GM12873 (cell line): ENCODE results near the gene AXL.

Experiments
- TF ChIP-seq, protein P1 (sequence below): IDR thresholded peaks from 2 replicates; pipeline ENCODE4 v1.5.1; 2012; ENCODE audit warnings: low read depth, mild to moderate bottlenecking, moderate library complexity, low read length, control low read depth; ENCODE audit not compliant: insufficient read depth; ENCODE audit errors: missing control alignments

Gene AXL

DNA sequence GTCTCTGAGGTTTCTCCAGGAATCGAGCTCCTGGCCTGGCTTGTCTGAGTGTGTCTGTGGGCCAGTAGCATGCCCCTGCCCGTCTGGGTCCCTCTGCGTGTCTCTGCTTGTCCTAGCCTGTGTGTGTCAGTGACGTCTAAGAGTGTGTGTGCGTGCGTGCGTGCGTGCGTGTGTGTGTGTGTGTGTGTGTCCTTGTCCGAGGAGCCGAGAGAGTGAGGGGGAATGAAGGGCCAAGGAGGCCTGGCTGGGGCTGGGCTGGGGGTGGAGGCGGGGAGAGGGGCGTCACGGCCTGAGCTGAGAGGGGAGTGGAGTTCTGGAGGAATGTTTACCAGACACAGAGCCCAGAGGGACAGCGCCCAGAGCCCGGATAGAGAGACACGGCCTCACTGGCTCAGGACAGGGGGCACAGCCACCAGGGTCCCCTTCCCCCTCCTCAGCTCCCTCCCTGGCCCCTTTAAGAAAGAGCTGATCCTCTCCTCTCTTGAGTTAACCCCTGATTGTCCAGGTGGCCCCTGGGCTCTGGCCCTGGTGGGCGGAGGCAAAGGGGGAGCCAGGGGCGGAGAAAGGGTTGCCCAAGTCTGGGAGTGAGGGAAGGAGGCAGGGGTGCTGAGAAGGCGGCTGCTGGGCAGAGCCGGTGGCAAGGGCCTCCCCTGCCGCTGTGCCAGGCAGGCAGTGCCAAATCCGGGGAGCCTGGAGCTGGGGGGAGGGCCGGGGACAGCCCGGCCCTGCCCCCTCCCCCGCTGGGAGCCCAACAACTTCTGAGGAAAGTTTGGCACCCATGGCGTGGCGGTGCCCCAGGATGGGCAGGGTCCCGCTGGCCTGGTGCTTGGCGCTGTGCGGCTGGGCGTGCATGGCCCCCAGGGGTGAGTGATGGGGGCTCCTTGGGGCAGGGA is at the start of gene AXL:
Gene AXL, plus strand, starts transcription at position 609 of the 893 bp plus-strand sequence. Its CDS starts 170 bp downstream, at position 779.
- TF ChIP-seq, protein P1, sequence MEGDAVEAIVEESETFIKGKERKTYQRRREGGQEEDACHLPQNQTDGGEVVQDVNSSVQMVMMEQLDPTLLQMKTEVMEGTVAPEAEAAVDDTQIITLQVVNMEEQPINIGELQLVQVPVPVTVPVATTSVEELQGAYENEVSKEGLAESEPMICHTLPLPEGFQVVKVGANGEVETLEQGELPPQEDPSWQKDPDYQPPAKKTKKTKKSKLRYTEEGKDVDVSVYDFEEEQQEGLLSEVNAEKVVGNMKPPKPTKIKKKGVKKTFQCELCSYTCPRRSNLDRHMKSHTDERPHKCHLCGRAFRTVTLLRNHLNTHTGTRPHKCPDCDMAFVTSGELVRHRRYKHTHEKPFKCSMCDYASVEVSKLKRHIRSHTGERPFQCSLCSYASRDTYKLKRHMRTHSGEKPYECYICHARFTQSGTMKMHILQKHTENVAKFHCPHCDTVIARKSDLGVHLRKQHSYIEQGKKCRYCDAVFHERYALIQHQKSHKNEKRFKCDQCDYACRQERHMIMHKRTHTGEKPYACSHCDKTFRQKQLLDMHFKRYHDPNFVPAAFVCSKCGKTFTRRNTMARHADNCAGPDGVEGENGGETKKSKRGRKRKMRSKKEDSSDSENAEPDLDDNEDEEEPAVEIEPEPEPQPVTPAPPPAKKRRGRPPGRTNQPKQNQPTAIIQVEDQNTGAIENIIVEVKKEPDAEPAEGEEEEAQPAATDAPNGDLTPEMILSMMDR, result no peak

DNA sequence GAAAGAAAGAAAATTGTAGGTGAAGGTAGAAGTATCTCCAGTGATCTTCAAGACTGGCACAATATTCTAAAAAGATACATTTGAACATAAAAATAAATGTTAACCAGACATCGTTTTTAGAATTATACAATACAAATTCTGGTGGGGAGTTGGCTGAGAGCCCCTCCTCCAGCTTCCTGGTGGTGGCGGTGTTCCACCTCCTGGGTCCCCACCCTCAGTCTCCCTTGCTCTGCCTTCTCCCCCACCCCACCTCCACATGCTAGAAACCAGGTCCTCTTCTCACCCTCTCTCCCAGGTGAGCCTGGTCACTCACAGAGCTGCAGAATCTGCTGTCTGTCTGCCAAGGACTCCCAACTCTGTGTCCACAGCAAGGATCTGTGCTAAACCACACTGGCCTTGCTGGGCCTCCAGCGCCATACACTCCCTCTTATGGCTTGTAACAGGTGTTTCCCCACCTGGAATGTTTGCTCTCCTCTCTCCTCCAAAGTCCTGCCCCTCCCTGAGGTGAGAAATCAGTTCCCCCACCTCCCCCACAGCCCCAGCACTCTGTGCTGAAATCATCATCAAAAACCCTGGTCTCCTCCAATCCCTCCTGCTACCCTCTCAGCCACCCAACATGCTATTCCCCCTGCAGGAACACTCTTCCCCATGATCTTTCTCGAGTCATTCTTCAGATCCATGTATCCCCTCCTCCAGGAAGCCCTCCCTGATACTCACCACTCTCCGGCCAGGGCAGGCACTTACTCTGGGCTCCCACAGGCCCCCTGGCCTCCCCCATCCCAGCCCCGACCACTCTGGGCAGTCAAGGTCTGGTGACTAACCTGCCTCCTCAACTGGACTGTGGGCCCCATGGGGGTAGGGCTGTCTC is 46.5 kb upstream of the AXL start:
- TF ChIP-seq, protein P1, result no peak

DNA sequence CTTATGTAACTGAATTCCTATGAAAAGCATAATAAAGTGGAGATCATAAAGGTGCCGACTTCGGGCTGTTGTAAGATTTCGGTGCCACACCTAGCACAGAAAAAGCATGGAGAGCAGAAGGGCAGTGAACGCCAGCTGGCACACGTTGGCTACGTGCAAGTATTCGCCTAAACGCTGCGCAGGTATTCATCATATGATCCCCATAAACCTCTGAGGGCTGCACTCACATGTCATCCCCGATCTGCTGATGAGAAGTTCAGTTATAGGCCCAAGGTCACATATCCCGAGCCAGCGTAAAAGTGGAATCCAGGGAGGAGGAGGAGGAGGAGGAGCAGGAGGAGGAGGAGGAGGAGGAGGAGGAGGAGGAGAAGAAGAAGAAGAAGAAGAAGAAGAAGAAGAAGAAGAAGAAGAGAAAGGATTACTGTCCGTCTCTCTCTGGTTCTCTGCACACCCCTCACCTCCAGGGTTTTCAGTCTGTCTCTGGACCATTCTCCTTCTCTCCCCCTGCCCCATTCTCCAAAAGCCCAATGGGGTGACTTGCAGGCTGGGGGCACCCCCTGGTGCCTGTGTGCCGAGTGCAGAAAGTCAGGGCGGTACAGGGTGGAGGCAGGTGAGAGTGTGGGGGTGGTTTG is 44.6 kb upstream of the AXL start:
- TF ChIP-seq, protein P1, result no peak

DNA sequence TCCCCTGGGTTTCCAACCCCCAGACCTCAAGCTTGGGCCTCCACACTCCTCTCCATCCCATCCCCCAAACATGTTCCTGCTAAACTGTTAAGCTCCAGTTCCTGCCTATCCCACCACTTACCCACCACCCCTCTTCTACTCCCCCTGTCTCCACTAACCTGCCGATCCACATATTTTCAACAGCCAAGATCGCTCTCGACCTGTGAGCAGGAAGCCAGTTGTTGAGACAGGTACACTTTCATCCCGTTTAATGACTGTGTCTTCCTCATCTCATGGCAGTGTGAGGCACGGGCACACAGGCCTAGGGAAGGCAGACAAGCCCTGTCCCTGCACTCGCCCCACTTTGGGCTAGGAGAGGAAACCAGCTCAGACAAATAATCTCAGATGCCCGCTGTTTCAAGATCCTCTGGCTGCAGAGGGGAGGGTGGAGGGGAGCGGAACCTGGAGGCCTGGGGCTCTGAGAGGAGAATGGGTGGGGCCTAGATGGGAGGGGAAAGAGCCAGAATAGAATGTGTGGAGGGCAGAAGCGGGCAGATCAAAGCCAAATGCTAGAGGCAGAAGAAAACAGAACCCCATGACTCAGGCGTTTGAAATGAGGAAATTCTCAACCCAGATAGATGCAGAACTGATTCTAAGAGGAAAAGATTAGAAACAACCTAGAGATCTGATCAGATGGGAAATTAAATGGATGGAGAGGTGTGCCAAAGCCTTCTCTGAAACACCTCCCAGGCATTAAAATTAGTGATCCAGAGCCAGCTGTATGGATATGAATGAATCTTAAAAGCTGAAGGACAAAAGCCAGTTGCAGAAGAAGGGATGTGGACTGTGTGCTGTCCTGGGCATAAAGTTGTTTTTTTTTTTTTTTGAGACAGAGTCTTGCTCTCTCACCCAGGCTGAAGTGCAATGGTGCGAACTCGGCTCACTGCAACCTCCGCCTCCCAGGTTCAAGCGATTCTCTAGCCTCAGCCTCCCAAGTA is 42.9 kb upstream of the AXL start:
- TF ChIP-seq, protein P1, result no peak

DNA sequence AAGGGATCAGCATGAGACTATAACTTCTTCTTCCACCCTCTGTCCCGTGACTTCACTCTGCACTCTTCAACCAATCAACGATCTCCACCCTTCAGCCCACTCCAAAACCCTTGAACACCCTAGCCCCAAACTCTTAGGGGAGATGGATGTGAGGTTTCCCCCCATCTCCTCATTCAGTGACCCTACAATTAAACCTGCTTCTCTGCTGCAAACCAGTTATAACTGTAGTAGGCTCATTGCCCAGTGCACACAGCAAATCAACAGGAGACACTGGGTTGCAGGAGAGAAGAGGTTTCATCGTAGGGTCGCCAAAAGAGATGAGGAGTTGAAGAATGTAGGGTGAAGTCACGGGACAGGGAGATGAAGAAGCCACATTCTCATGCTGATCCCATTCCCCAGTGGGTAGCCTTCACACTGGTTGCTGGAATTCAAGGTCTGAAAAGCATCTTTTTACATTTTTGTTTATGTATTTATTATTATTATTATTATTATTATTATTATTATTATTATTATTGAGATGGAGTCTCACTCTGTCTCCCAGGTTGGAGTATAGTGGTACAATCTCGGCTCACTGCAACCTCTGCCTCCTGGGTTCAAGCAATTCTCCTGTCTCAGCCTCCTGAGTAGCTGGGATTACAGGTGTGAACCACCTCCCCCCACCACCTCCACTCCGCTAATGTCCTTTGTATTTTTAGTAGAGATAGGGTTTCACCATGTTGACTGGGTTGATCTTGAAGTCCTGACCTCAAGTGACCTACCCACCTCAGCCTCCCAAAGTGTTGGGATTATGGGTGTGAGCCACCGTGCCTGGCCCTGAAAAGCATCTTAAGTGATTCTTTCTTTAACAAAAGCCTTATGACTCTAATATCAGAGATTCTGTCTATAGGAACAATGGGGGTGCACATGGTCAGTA is 31.8 kb upstream of the AXL start:
- TF ChIP-seq, protein P1, result no peak

DNA sequence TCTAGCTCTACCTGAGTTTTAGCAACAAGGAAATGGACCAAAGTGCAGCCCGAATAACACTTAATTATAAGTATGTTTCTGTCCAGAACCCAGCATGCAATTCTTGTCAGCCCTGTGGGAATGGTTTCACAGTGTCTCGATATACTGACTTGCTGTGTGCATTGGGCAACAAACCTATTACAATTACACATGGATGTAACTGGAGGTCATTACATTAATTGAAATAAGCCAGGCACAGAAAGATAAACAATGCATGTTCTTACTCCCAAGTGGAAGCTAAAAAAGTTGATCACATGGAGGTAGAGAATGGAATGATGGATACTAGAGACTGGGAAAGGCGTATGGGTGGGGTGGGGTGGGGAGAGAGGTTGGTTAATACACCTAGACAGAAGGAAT is 31.1 kb upstream of the AXL start:
- TF ChIP-seq, protein P1, result no peak
